ENCODE measurements around the gene TIE1.

DNA sequence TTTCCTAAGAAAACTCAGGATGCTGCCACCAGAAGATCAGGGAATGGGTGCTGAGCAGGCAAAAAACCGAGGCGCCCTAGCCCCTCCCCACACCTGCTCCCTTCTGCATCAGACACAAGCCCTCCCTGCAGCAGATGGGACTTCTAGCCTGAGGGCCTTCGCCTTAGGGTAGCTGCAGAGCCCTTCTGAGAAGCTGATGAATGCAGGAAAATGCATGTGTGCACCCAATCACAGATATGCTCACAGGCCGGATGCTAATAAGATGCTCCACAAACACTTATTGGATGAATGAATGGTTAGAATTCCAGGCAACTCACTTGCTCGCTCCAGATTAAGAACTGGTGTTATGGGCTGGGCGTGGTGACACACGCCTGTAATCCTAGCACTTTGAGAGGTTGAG, 8.6 kb upstream of the TIE1 start:
- no peak for TF ChIP-seq EZH2 (IDR thresholded peaks at IDR 0.05; ENCODE audit: insufficient read depth, low read length)
- TF ChIP-seq, protein P1, sequence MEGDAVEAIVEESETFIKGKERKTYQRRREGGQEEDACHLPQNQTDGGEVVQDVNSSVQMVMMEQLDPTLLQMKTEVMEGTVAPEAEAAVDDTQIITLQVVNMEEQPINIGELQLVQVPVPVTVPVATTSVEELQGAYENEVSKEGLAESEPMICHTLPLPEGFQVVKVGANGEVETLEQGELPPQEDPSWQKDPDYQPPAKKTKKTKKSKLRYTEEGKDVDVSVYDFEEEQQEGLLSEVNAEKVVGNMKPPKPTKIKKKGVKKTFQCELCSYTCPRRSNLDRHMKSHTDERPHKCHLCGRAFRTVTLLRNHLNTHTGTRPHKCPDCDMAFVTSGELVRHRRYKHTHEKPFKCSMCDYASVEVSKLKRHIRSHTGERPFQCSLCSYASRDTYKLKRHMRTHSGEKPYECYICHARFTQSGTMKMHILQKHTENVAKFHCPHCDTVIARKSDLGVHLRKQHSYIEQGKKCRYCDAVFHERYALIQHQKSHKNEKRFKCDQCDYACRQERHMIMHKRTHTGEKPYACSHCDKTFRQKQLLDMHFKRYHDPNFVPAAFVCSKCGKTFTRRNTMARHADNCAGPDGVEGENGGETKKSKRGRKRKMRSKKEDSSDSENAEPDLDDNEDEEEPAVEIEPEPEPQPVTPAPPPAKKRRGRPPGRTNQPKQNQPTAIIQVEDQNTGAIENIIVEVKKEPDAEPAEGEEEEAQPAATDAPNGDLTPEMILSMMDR (IDR thresholded peaks at IDR 0.05; ENCODE audit: insufficient read depth, low read depth, low read length): no peak

Measured in astrocyte (in vitro differentiated cells and primary cell).